Right lobe of liver (tissue), 4 donors: ENCODE results near the gene DDIT3.

ENCODE experiments used
- POLR2A ChIP-seq: fragments of 450-650 bp; IDR thresholded peaks from one replicate; pipeline ENCODE4 v1.6.1; 2017; ENCODE audit warnings: antibody characterized with exemption, mild to moderate bottlenecking
- TF ChIP-seq, protein P1 (sequence below), 4 donors: fragments of 200-600 bp in 3 of 4; fragments of 450-650 bp in 1 of 4; IDR thresholded peaks; one replicate each; pipeline versions ENCODE4 v1.5.1 to v1.8.0; 2016 to 2022; ENCODE audit warnings: antibody characterized with exemption in 4 of 4, mild to moderate bottlenecking in 2 of 4
- donor health status: DM: no; HTN: no; CAD: no.
- donor health status: DM: no; HTN: no; CAD: no.
- donor health status: DM: no; HTN: yes; CAD: no.

DNA sequence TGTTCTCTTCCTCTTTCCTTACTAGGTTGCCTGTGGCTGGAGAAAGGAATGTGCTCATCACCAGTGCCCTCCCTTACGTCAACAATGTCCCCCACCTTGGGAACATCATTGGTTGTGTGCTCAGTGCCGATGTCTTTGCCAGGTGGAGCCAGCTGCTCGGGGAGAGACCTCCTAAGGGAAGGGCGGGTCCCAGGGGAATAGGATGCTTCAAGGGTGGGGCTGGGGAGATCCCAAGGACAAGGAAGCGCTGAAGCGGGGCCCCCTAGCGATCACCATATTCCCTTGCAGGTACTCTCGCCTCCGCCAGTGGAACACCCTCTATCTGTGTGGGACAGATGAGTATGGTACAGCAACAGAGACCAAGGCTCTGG is 22.2 kb downstream of the DDIT3 start:
- TF ChIP-seq, protein P1, sequence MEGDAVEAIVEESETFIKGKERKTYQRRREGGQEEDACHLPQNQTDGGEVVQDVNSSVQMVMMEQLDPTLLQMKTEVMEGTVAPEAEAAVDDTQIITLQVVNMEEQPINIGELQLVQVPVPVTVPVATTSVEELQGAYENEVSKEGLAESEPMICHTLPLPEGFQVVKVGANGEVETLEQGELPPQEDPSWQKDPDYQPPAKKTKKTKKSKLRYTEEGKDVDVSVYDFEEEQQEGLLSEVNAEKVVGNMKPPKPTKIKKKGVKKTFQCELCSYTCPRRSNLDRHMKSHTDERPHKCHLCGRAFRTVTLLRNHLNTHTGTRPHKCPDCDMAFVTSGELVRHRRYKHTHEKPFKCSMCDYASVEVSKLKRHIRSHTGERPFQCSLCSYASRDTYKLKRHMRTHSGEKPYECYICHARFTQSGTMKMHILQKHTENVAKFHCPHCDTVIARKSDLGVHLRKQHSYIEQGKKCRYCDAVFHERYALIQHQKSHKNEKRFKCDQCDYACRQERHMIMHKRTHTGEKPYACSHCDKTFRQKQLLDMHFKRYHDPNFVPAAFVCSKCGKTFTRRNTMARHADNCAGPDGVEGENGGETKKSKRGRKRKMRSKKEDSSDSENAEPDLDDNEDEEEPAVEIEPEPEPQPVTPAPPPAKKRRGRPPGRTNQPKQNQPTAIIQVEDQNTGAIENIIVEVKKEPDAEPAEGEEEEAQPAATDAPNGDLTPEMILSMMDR (IDR thresholded peaks at IDR 0.05) = no peak
- TF ChIP-seq POLR2A = no peak
